Body of pancreas (tissue), 4 donors: ENCODE measurements around the gene SNRNP25. TPM values are rescaled to one million over a fixed set of nuclear protein-coding genes. Genes with fewer than 3 reads are reported as not detected.
A peak's percentile ranks its signal among the peaks of the same experiment; 100 is the strongest.
"Not testable (repeated sequence)": the region's sequence is repeated elsewhere in the genome, so short reads cannot be mapped to it uniquely, and the experiment has no call there.

Experiments used
- ATAC-seq: fragments of 150-250 bp; one replicate; pipeline ENCODE4 v1.9.1; 2016
- DNase-seq, 4 donors: peaks; one replicate each; pipeline ENCODE4 v3.0.0-alpha.2; 2019
- H3K27ac ChIP-seq, 4 donors: fragments of 200-600 bp; sonication (generic); 1 replicate in 3 of 4; 2 replicates in 1 of 4; pipeline versions ENCODE4 v1.5.1 to v1.6.1; 2016 to 2019; ENCODE audit warnings: mild to moderate bottlenecking in 1 of 4, mixed read lengths in 1 of 4, moderate library complexity in 1 of 4
- H3K27me3 ChIP-seq, 2 donors: fragments of 200-600 bp; sonication (generic); one replicate each; pipeline ENCODE4 v1.6.0; 2016; ENCODE audit warnings: mild to moderate bottlenecking in 1 of 2
- H3K36me3 ChIP-seq, 2 donors: fragments of 200-600 bp; sonication (generic); replicated peaks in 1 of 2; 2 replicates each; pipeline ENCODE4 v1.5.1; 2016; ENCODE audit warnings: low read depth in 2 of 2; ENCODE audit not compliant: insufficient read depth in 1 of 2
- H3K4me1 ChIP-seq: fragments of 200-600 bp; sonication (generic); one replicate; pipeline ENCODE4 v1.6.0; 2016
- H3K4me3 ChIP-seq, 2 donors: fragments of 200-600 bp; sonication (generic); 1 replicate in 1 of 2; 2 replicates in 1 of 2; pipeline ENCODE4 v1.5.1; 2016 to 2019
- H3K9me3 ChIP-seq, 3 donors: fragments of 200-600 bp; sonication (generic); 1 replicate in 2 of 3; 2 replicates in 1 of 3; pipeline ENCODE4 v1.5.1; 2016
- CTCF ChIP-seq, 7 experiments: fragments of 450-650 bp in 4 of 7; fragments of 200-600 bp in 3 of 7; sonication (generic) in 3 of 7; IDR thresholded peaks; one replicate each; pipeline ENCODE4 v1.5.1; 2016 to 2019; ENCODE audit warnings: antibody characterized with exemption in 7 of 7
- POLR2A ChIP-seq, 3 donors: fragments of 450-650 bp; IDR thresholded peaks; one replicate each; pipeline ENCODE4 v1.6.1; 2016; ENCODE audit warnings: antibody characterized with exemption in 3 of 3, mild to moderate bottlenecking in 2 of 3
- WGBS, 2 donors: methylation state at CpG; one replicate each; pipeline ENCODE4 v1.1.5; 2017; 5-methylcytosine and 5-hydroxymethylcytosine counted together
- intact Hi-C: fragments of 100-400 bp; cut with DNase I; formaldehyde crosslinking; loops from one replicate; pipeline ENCODE4 v1.15.1; 2023
- total RNA-seq, 2 donors: library from RNA; depleted of rRNA; stranded (reverse); fragments of >200 nt; gene quantifications; one replicate each; pipeline ENCODE4 v1.1.0, GENCODE V29; 2016

The SNRNP25 gene
- total RNA-seq: 10 to 100 TPM; 13.2 to 13.5 TPM

- no peaks in the 10 kb centered on the region for H3K36me3 ChIP-seq
- intact Hi-C loops: no loop called here
- H3K27ac ChIP-seq: peak within 1 kb of the TSS; percentile 55 to 83 (median 75)
- TF ChIP-seq CTCF (IDR thresholded peaks at IDR 0.05) (no peak), POLR2A (IDR thresholded peaks at IDR 0.05) (peak; percentile 42 to 77 (median 73))
- H3K4me3 ChIP-seq: peak within 1 kb of the TSS; percentile 50 to 58
- no peaks in the 10 kb centered on the region for H3K27me3 ChIP-seq
- H3K9me3 ChIP-seq: no peaks in the 10 kb centered on the region
- peak; percentile 100 for DNase-seq
- H3K4me1 ChIP-seq: peaks cover 17% of the 10 kb centered on the region
- peak; percentile 98 for ATAC-seq
- 0% methylated on average over 17 to 87 of the region's 91 CpGs for WGBS, 2 donors
These were observed at the start of gene SNRNP25, which contains the start of gene POLR3K for GRCh38 chr16:53346-54236. TSS of gene SNRNP25 (plus strand) at chr16:53828. CDS start at chr16:54017, 189 bp downstream. TSS of gene POLR3K (minus strand) at chr16:53608. CDS start at chr16:53586, 22 bp downstream.

DNA sequence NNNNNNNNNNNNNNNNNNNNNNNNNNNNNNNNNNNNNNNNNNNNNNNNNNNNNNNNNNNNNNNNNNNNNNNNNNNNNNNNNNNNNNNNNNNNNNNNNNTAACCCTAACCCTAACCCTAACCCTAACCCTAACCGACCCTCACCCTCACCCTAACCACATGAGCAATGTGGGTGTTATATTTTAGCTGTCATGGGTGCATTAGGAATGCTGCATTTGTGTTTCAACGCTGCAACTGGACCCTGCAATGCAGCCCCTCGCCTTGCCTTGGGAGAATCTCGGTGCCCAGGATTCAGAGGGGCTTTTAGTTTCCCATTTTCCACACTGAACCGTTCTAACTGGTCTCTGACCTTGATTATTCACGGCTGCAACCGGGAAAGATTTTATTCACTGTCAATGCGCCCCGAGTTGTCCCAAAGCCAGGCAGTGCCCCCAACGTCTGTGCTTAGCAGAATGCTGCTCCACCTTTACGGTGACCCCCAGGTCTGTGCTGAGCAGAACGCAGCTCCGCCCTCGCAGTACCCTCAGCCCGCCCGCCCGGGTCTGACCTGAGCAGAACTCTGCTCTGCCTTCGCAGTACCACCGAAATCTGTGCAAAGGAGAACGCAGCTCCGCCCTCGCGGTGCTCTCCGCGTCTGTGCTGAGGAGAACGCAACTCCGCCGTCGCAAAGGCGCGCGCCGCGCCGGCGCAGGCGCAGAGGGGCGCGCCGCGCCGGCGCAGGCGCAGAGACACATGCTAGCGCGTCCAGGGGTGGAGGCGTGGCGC is 43.5 kb upstream of the SNRNP25 start:
- WGBS, 2 donors: 29% methylated on average over 9 of the region's 48 CpGs; no CpG with 5 or more reads in 1 of the 2 donors
- Histone ChIP-seq H3K27ac (no peak overlapping the region), H3K9me3 (no peaks in the 10 kb centered on the region), H3K36me3 (no peaks in the 10 kb centered on the region), H3K4me3 (no peak overlapping the region), H3K4me1 (no peaks in the 10 kb centered on the region), H3K27me3 (no peaks in the 10 kb centered on the region)
- TF ChIP-seq POLR2A (IDR thresholded peaks at IDR 0.05) (no peak), CTCF (IDR thresholded peaks at IDR 0.05) (no peak)
- DNase-seq (peak in 2 of 4 donors; percentile 26 to 33), ATAC-seq (peak; percentile 98)
- intact Hi-C loops: no loop called here

GRCh38 chr16:10772-11171 is 42.9 kb upstream of the SNRNP25 start:
- 16% methylated on average over 6 of the region's 27 CpGs; no CpG with 5 or more reads in 1 of the 2 donors for WGBS, 2 donors
- H3K27ac ChIP-seq, H3K4me3 ChIP-seq, H3K27me3 ChIP-seq, H3K4me1 ChIP-seq, H3K9me3 ChIP-seq, H3K36me3 ChIP-seq, intact Hi-C loops: not testable (repeated sequence)
- DNase-seq (peak; percentile 98 to 99 (median 98)), ATAC-seq (peak; percentile 50)
- peak in 4 of 7 experiments; percentile 15 to 43 (median 24) for TF ChIP-seq CTCF (IDR thresholded peaks at IDR 0.05)

- H3K9me3 ChIP-seq, H3K36me3 ChIP-seq, ATAC-seq, H3K27me3 ChIP-seq, H3K4me1 ChIP-seq, H3K4me3 ChIP-seq, intact Hi-C loops, H3K27ac ChIP-seq: not testable (repeated sequence)
- DNase-seq: peak in 1 of 4 donors; percentile 5
- 84% methylated on average over 20 of the region's 20 CpGs; no CpG with 5 or more reads in 1 of the 2 donors for WGBS, 2 donors
These were observed 36.4 kb upstream of the SNRNP25 start for GRCh38 chr16:17062-17765.

DNA sequence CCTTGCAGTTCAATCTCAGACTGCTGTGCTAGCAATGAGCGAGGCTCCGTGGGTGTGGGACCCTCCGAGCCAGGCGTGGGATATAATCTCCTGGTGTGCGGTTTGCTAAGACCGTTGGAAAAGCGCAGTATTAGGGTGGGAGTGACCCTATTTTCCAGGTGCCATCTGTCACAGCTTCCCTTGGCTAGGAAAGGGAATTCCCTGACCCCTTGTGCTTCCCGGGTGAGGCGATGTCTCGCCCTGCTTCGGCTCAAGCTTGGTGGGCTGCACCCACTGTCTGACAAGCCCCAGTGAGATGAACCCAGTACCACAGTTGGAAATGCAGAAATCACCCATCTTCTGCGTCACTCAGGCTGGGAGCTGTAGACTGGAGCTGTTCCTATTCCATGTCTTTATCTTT is 32.7 kb upstream of the SNRNP25 start:
- DNase-seq: peak in 1 of 4 donors; percentile 8
- H3K27ac ChIP-seq, intact Hi-C loops: not testable (repeated sequence)

GRCh38 chr16:24151-24550 is 29.5 kb upstream of the SNRNP25 start:
- WGBS, 2 donors: 73 to 80% methylated on average over 3 to 14 of the region's 22 CpGs
- not testable (repeated sequence) for ATAC-seq

More for the DNA sequence above, 32.7 kb upstream of the SNRNP25 start:
- H3K4me1 ChIP-seq, H3K4me3 ChIP-seq, ATAC-seq, H3K9me3 ChIP-seq, H3K36me3 ChIP-seq, H3K27me3 ChIP-seq: not testable (repeated sequence)
- 79 to 88% methylated on average over 11 to 12 of the region's 12 CpGs for WGBS, 2 donors

GRCh38 chr16:25926-26348 is 27.7 kb upstream of the SNRNP25 start:
- H3K27me3 ChIP-seq, H3K4me3 ChIP-seq, H3K27ac ChIP-seq, H3K36me3 ChIP-seq, H3K4me1 ChIP-seq, intact Hi-C loops, H3K9me3 ChIP-seq, ATAC-seq: not testable (repeated sequence)
- 37 to 62% methylated on average over 2 of the region's 5 CpGs for WGBS, 2 donors
- peak in 1 of 4 donors; percentile 0 for DNase-seq

More at GRCh38 chr16:24151-24550, 29.5 kb upstream of the SNRNP25 start:
- H3K27ac ChIP-seq, intact Hi-C loops, H3K27me3 ChIP-seq, H3K4me3 ChIP-seq, H3K4me1 ChIP-seq, H3K9me3 ChIP-seq, H3K36me3 ChIP-seq: not testable (repeated sequence)
- peak in 1 of 4 donors; percentile 3 for DNase-seq

DNA sequence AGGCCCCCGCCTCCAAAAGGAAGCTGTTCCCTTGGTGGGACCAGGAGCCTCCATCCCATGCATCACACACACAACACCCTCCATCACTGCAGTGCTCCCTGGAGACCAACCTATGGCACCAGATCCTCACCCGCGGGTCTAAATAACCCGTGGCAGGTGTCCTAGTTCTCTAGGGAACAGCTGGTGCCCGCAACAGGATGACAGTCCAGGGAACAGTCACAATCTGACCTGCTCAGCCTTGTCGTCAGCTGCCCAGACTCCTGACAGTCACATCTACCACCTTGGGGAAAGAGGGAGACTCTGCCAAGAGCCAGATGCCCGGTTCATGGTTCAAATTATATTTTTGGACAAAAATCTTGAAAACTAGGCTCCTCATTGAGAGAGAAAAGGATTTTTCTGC is 23.0 kb upstream of the SNRNP25 start:
- intact Hi-C loops, ATAC-seq, H3K9me3 ChIP-seq, H3K27me3 ChIP-seq, H3K4me1 ChIP-seq, H3K36me3 ChIP-seq, H3K27ac ChIP-seq, H3K4me3 ChIP-seq: not testable (repeated sequence)
- 43% methylated on average over 1 of the region's 7 CpGs; no CpG with 5 or more reads in 1 of the 2 donors for WGBS, 2 donors
- DNase-seq: peak in 1 of 4 donors; percentile 3
